HEK293 (cell line): ENCODE results near the gene SGIP1.

Experiments
- CTCF ChIA-PET: fragments of 350-600 bp; formaldehyde crosslinking; extraction: SDS; loops from one replicate; lab custom pipeline; 2021; ENCODE audit warnings: antibody characterized with exemption; lab: Yijun Ruan, JAX
- POLR2A ChIA-PET: fragments of 300-600 bp; formaldehyde crosslinking; extraction: SDS; loops from one replicate; lab custom pipeline; 2020; ENCODE audit warnings: antibody characterized with exemption, inconsistent platforms; lab: Yijun Ruan, JAX
- H3K27ac ChIP-seq: fragments of 200-500 bp; sonication (Bioruptor generic); 2 replicates; pipeline ENCODE4 v1.5.1; 2014; ENCODE audit warnings: low read depth, low read length, control low read depth, inconsistent platforms; ENCODE audit errors: extremely low read depth
- H3K36me3 ChIP-seq, 2 experiments: fragments of 200-500 bp in 1 of 2; sonication (Bioruptor generic) in 1 of 2; 1 replicate in 1 of 2; 2 replicates in 1 of 2; pipeline ENCODE4 v1.5.1; 2014 to 2017; ENCODE audit warnings: inconsistent platforms in 2 of 2, low read length in 2 of 2; ENCODE audit not compliant: control insufficient read depth in 2 of 2, insufficient read depth in 1 of 2
- H3K4me1 ChIP-seq: fragments of 200-500 bp; sonication (Bioruptor generic); 2 replicates; pipeline ENCODE4 v1.5.1; 2014; ENCODE audit warnings: mild to moderate bottlenecking, low read length, inconsistent platforms; ENCODE audit not compliant: control insufficient read depth, insufficient read depth
- H3K4me3 ChIP-seq: 2 replicates; pipeline ENCODE4 v1.5.1; 2011; ENCODE audit warnings: low read depth, mild to moderate bottlenecking, control low read depth, low read length, moderate library complexity
- H3K9me3 ChIP-seq: fragments of 200-500 bp; sonication (Bioruptor generic); 2 replicates; pipeline ENCODE4 v1.5.1; 2014; ENCODE audit warnings: low read depth, low read length, inconsistent platforms; ENCODE audit not compliant: control insufficient read depth, insufficient read depth
- GFI1B ChIP-seq: fragments of 450-650 bp; formaldehyde crosslinking; IDR thresholded peaks from 2 replicates; pipeline ENCODE4 v1.5.1; 2016; ENCODE audit warnings: missing biosample characterization, missing genetic modification characterization
- PATZ1 ChIP-seq: fragments of 450-650 bp; formaldehyde crosslinking; IDR thresholded peaks from 2 replicates; pipeline ENCODE4 v1.5.1; 2016; ENCODE audit warnings: missing biosample characterization, missing genetic modification characterization
- PRDM6 ChIP-seq: fragments of 450-650 bp; formaldehyde crosslinking; IDR thresholded peaks from 2 replicates; pipeline ENCODE4 v1.5.1; 2017; ENCODE audit warnings: missing biosample characterization, missing genetic modification characterization
- SCRT2 ChIP-seq: fragments of 450-650 bp; formaldehyde crosslinking; IDR thresholded peaks from 2 replicates; pipeline ENCODE4 v1.5.1; 2016; ENCODE audit warnings: missing biosample characterization, missing genetic modification characterization
- ZNF214 ChIP-seq: fragments of 450-650 bp; formaldehyde crosslinking; IDR thresholded peaks from 2 replicates; pipeline ENCODE4 v1.5.1; 2017; ENCODE audit warnings: missing biosample characterization, mild to moderate bottlenecking, missing genetic modification characterization, borderline replicate concordance
- ZNF266 ChIP-seq: fragments of 450-650 bp; formaldehyde crosslinking; IDR thresholded peaks from 2 replicates; pipeline ENCODE4 v1.5.1; 2016; ENCODE audit warnings: missing biosample characterization, missing genetic modification characterization, low read depth
- ZNF350 ChIP-seq: fragments of 450-650 bp; formaldehyde crosslinking; IDR thresholded peaks from 2 replicates; pipeline ENCODE4 v1.5.0; 2017; ENCODE audit warnings: missing biosample characterization, mild to moderate bottlenecking, missing genetic modification characterization
- ZNF488 ChIP-seq: fragments of 450-650 bp; formaldehyde crosslinking; IDR thresholded peaks from 2 replicates; pipeline ENCODE4 v1.5.1; 2016; ENCODE audit warnings: missing biosample characterization, missing genetic modification characterization
- ZNF560 ChIP-seq: fragments of 450-650 bp; formaldehyde crosslinking; IDR thresholded peaks from 2 replicates; pipeline ENCODE4 v1.5.1; 2017; ENCODE audit warnings: missing biosample characterization, missing genetic modification characterization, borderline replicate concordance
- ZNF585B ChIP-seq: fragments of 450-650 bp; formaldehyde crosslinking; IDR thresholded peaks from 2 replicates; pipeline ENCODE4 v1.5.1; 2016; ENCODE audit warnings: missing biosample characterization, missing genetic modification characterization
- ZNF654 ChIP-seq: fragments of 450-650 bp; formaldehyde crosslinking; IDR thresholded peaks from 2 replicates; pipeline ENCODE4 v1.5.1; 2016; ENCODE audit warnings: low read depth, missing biosample characterization, missing genetic modification characterization
- ZNF785 ChIP-seq: fragments of 450-650 bp; formaldehyde crosslinking; IDR thresholded peaks from 2 replicates; pipeline ENCODE4 v1.5.1; 2016; ENCODE audit warnings: missing biosample characterization, missing genetic modification characterization
- ZSCAN4 ChIP-seq: fragments of 450-650 bp; formaldehyde crosslinking; IDR thresholded peaks from 2 replicates; pipeline ENCODE4 v1.5.1; 2017; ENCODE audit warnings: missing biosample characterization, missing genetic modification characterization
- TF ChIP-seq, protein P1 (sequence below): fragments of 450-650 bp; formaldehyde crosslinking; optimal IDR thresholded peaks from 2 replicates; pipeline ENCODE3; 2016; ENCODE audit warnings: missing biosample characterization, mild to moderate bottlenecking, missing genetic modification characterization
- TF ChIP-seq, protein P2 (sequence below): fragments of 450-650 bp; formaldehyde crosslinking; IDR thresholded peaks from 2 replicates; pipeline ENCODE4 v1.5.1; 2016; ENCODE audit warnings: missing biosample characterization, missing genetic modification characterization

SGIP1 gene

GRCh38 chr1:66671455-66671854, 137.5 kb downstream of the SGIP1 start:
- no peaks in the 10 kb centered on the region for H3K36me3 ChIP-seq
- TF ChIP-seq ZNF266 (tag by site-specific recombination) (no peak), ZNF654 (tag by site-specific recombination) (no peak), SCRT2 (tag by site-specific recombination) (no peak), ZNF350 (tag by site-specific recombination) (no peak), GFI1B (tag by site-specific recombination) (no peak)
- H3K4me1 ChIP-seq, result no peaks in the 10 kb centered on the region
- H3K4me3 ChIP-seq, result no peak overlapping the region
- H3K27ac ChIP-seq, result no peak overlapping the region
- ChIA-PET POLR2A (no interaction called here), CTCF (no interaction called here)
- no peaks in the 10 kb centered on the region for H3K9me3 ChIP-seq

GRCh38 chr1:66676613-66677298, 142.8 kb downstream of the SGIP1 start:
- CTCF ChIA-PET, result interaction anchor here (0.7 to 1.7 kb wide), 2 partner anchors 173 to 239 kb away, joined by 3 read pairs; no protein-coding TSS in a partner anchor
- POLR2A ChIA-PET, result no interaction called here

More at GRCh38 chr1:66676613-66677298, 142.8 kb downstream of the SGIP1 start:
- H3K36me3 ChIP-seq, result no peaks in the 10 kb centered on the region
- H3K4me3 ChIP-seq, result no peak overlapping the region
- TF ChIP-seq PRDM6 (tag by site-specific recombination), result no peak
- no peak for TF ChIP-seq ZSCAN4
- TF ChIP-seq PATZ1 (tag by site-specific recombination), result no peak
- TF ChIP-seq, protein P1, sequence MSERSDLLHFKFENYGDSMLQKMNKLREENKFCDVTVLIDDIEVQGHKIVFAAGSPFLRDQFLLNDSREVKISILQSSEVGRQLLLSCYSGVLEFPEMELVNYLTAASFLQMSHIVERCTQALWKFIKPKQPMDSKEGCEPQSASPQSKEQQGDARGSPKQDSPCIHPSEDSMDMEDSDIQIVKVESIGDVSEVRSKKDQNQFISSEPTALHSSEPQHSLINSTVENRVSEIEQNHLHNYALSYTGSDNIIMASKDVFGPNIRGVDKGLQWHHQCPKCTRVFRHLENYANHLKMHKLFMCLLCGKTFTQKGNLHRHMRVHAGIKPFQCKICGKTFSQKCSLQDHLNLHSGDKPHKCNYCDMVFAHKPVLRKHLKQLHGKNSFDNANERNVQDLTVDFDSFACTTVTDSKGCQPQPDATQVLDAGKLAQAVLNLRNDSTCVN (tag by site-specific recombination), result no peak
- TF ChIP-seq ZNF488 (tag by site-specific recombination), result no peak
- TF ChIP-seq ZNF585B (tag by site-specific recombination), result no peak
- no peak for TF ChIP-seq ZNF785 (tag by site-specific recombination)
- no peak for TF ChIP-seq ZNF560
- TF ChIP-seq, protein P2, sequence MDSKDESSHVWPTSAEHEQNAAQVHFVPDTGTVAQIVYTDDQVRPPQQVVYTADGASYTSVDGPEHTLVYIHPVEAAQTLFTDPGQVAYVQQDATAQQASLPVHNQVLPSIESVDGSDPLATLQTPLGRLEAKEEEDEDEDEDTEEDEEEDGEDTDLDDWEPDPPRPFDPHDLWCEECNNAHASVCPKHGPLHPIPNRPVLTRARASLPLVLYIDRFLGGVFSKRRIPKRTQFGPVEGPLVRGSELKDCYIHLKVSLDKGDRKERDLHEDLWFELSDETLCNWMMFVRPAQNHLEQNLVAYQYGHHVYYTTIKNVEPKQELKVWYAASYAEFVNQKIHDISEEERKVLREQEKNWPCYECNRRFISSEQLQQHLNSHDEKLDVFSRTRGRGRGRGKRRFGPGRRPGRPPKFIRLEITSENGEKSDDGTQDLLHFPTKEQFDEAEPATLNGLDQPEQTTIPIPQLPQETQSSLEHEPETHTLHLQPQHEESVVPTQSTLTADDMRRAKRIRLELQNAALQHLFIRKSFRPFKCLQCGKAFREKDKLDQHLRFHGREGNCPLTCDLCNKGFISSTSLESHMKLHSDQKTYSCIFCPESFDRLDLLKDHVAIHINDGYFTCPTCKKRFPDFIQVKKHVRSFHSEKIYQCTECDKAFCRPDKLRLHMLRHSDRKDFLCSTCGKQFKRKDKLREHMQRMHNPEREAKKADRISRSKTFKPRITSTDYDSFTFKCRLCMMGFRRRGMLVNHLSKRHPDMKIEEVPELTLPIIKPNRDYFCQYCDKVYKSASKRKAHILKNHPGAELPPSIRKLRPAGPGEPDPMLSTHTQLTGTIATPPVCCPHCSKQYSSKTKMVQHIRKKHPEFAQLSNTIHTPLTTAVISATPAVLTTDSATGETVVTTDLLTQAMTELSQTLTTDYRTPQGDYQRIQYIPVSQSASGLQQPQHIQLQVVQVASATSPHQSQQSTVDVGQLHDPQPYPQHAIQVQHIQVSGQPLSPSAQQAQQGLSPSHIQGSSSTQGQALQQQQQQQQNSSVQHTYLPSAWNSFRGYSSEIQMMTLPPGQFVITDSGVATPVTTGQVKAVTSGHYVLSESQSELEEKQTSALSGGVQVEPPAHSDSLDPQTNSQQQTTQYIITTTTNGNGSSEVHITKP (tag by site-specific recombination), result no peak
- no peak for TF ChIP-seq ZNF214 (tag by site-specific recombination)
- TF ChIP-seq ZNF654 (tag by site-specific recombination), result no peak
- no peaks in the 10 kb centered on the region; the same call in 1 of the 2 replicates for H3K4me1 ChIP-seq
- H3K27ac ChIP-seq, result no peak overlapping the region
- no peaks in the 10 kb centered on the region for H3K9me3 ChIP-seq
